ENCODE data around the gene TIMM44. TPM values are rescaled to one million over a fixed set of nuclear protein-coding genes. Genes with fewer than 3 reads are reported as not detected.

TIMM44 gene
- polyA plus RNA-seq (32.4 to 37.1 TPM (median 34.8 TPM) in 3 replicates), polyA minus RNA-seq (15.3 to 25.4 TPM (median 20.0 TPM) in 3 replicates)
- polyA plus RNA-seq (2011; ENCODE audit: low read depth) = 29.0 TPM
- polyA plus RNA-seq (2011; cell fraction: cytosol; rRNA removed) = 23.2 and 44.5 TPM in 2 replicates
- polyA plus RNA-seq (2011; cell fraction: nucleus; rRNA removed) = 48.6 and 57.5 TPM in 2 replicates
- polyA plus RNA-seq (2012; ENCODE audit: low replicate concordance) = 43.7 and 46.1 TPM in 2 replicates
- 40.5 TPM for polyA minus RNA-seq (2011; cell fraction: cytosol; rRNA and poly(A)+ RNA removed)
- polyA minus RNA-seq (2011; cell fraction: nucleus; rRNA and poly(A)+ RNA removed) = 23.8 and 25.2 TPM in 2 replicates

GRCh38 chr19:7943444-7944176 is at the start of gene TIMM44:
Gene TIMM44 (minus strand): TSS chr19:7943666. CDS start chr19:7943651, 15 bp downstream.
- Histone ChIP-seq H3K9me1 (ENCODE audit: control insufficient read depth, extremely low read depth, insufficient read depth, low read length) (no peaks in the 10 kb centered on the region), H3K27ac (ENCODE audit: control insufficient read depth, insufficient read depth, low read length) (peak within 1 kb of the TSS; percentile 98), H4K20me1 (ENCODE audit: control insufficient read depth, extremely low read depth, insufficient read depth, low read length) (no peaks in the 10 kb centered on the region), H3K9ac (ENCODE audit: control insufficient read depth, extremely low read depth, insufficient read depth, low read length) (peak within 1 kb of the TSS; percentile 100), H3K4me1 (ENCODE audit: control insufficient read depth, extremely low read depth, insufficient read depth, low read length) (peaks cover 15% of the 10 kb centered on the region), H3K27me3 (ENCODE audit: control insufficient read depth, extremely low read depth, insufficient read depth, low read length) (no peaks in the 10 kb centered on the region), H3K4me2 (ENCODE audit: control insufficient read depth, extremely low read depth, insufficient read depth, low read depth, low read length) (peak within 1 kb of the TSS; percentile 100), H3K9me3 (ENCODE audit: control insufficient read depth, low read depth, low read length) (no peaks in the 10 kb centered on the region), H3K36me3 (ENCODE audit: control insufficient read depth in 2 of 2, extremely low read depth in 1 of 2, insufficient read depth in 2 of 2, low read length in 2 of 2) (peaks cover 4 to 23% of the 10 kb centered on the region in 2 experiments), H3K79me2 (ENCODE audit: control insufficient read depth, insufficient read depth, low read length) (peaks cover 30% of the 10 kb centered on the region), H3K4me3 (ENCODE audit: control insufficient read depth in 2 of 3, extremely low read depth in 1 of 3, insufficient read depth in 2 of 3, low read depth in 1 of 3, low read length in 3 of 3) (peak within 1 kb of the TSS; percentile 92 to 100 (median 100)), H2AFZ (ENCODE audit: control insufficient read depth, low read length) (peak within 1 kb of the TSS; percentile 94)
- dilution Hi-C loops (cut with MboI; ENCODE audit: extremely low pct_ligation_motif_present, low sequenced_read_pairs) = no loop called here
- DNase-seq (ENCODE audit: low read depth, low spot score) (peak; percentile 97), FAIRE-seq (peak; percentile 90)
- TF ChIP-seq EZH2 (IDR thresholded peaks at IDR 0.05; ENCODE audit: low read length) = no peak
- peak in 1 of 3 experiments; percentile 12 for TF ChIP-seq CTCF (optimal IDR thresholded peaks at IDR 0.05 in 1 of 3, IDR thresholded peaks at IDR 0.05 in 1 of 3, conservative IDR thresholded peaks at IDR 0.05 in 1 of 3; ENCODE audit: extremely low read depth in 1 of 3, insufficient read depth in 2 of 3, low read length in 3 of 3)

- H3K4me3 ChIP-seq (ENCODE audit: control insufficient read depth in 2 of 3, extremely low read depth in 1 of 3, insufficient read depth in 2 of 3, low read depth in 1 of 3, low read length in 3 of 3) = no peak overlapping the region
- no peak overlapping the region for H2AFZ ChIP-seq (ENCODE audit: control insufficient read depth, low read length)
- FAIRE-seq (no peak), DNase-seq (ENCODE audit: low read depth, low spot score) (no peak)
- no peak overlapping the region for H3K4me2 ChIP-seq (ENCODE audit: control insufficient read depth, extremely low read depth, insufficient read depth, low read depth, low read length)
- H3K79me2 ChIP-seq (ENCODE audit: control insufficient read depth, insufficient read depth, low read length) = peaks cover 74% of the 10 kb centered on the region
- peaks cover 28% of the 10 kb centered on the region for H4K20me1 ChIP-seq (ENCODE audit: control insufficient read depth, extremely low read depth, insufficient read depth, low read length)
- H3K36me3 ChIP-seq (ENCODE audit: control insufficient read depth in 2 of 2, extremely low read depth in 1 of 2, insufficient read depth in 2 of 2, low read length in 2 of 2) = peaks cover 15 to 32% of the 10 kb centered on the region in 2 experiments
- H3K9me1 ChIP-seq (ENCODE audit: control insufficient read depth, extremely low read depth, insufficient read depth, low read length) = peaks cover 9% of the 10 kb centered on the region
- no peak overlapping the region for H3K9ac ChIP-seq (ENCODE audit: control insufficient read depth, extremely low read depth, insufficient read depth, low read length)
- peak overlapping the region; percentile 0 for H3K27ac ChIP-seq (ENCODE audit: control insufficient read depth, insufficient read depth, low read length)
- dilution Hi-C loops (cut with MboI; ENCODE audit: extremely low pct_ligation_motif_present, low sequenced_read_pairs) = no loop called here
- H3K27me3 ChIP-seq (ENCODE audit: control insufficient read depth, extremely low read depth, insufficient read depth, low read length) = no peaks in the 10 kb centered on the region
- H3K4me1 ChIP-seq (ENCODE audit: control insufficient read depth, extremely low read depth, insufficient read depth, low read length) = peaks cover 30% of the 10 kb centered on the region
- no peaks in the 10 kb centered on the region for H3K9me3 ChIP-seq (ENCODE audit: control insufficient read depth, low read depth, low read length)
- TF ChIP-seq EZH2 (IDR thresholded peaks at IDR 0.05; ENCODE audit: low read length) (no peak), CTCF (optimal IDR thresholded peaks at IDR 0.05 in 1 of 3, IDR thresholded peaks at IDR 0.05 in 1 of 3, conservative IDR thresholded peaks at IDR 0.05 in 1 of 3; ENCODE audit: extremely low read depth in 1 of 3, insufficient read depth in 2 of 3, low read length in 3 of 3) (no peak)
Observed at GRCh38 chr19:7992575-7992974, 49.1 kb upstream of the TIMM44 start.
